Smooth muscle cell (in vitro differentiated cells): Measurements from ENCODE around the gene IGFBP1. TPM values are rescaled to one million over a fixed set of nuclear protein-coding genes. Genes with fewer than 3 reads are reported as not detected.

Experiments
- DNase-seq: peaks from one replicate; lab custom pipeline; 2025; ENCODE audit not compliant: unreplicated experiment; lab: John Stamatoyannopoulos, UW
- H2AFZ ChIP-seq: fragments of 200-600 bp; sonication (generic); 2 replicates; pipeline ENCODE4 v1.6.0; 2016; ENCODE audit warnings: antibody characterized with exemption, low read depth, mild to moderate bottlenecking
- H3F3A ChIP-seq: fragments of 200-600 bp; sonication (generic); 2 replicates; pipeline ENCODE4 v1.6.0; 2017; ENCODE audit warnings: antibody characterized with exemption, low read depth
- H3K27ac ChIP-seq: fragments of 200-600 bp; sonication (generic); 2 replicates; pipeline ENCODE4 v1.5.1; 2016; ENCODE audit warnings: low read depth, mild to moderate bottlenecking
- H3K27me3 ChIP-seq: fragments of 200-600 bp; sonication (generic); 2 replicates; pipeline ENCODE4 v1.6.1; 2016; ENCODE audit warnings: low read depth, mild to moderate bottlenecking
- H3K36me3 ChIP-seq: fragments of 200-600 bp; sonication (generic); 2 replicates; pipeline ENCODE4 v1.5.1; 2016; ENCODE audit warnings: low read depth
- H3K4me1 ChIP-seq: fragments of 200-600 bp; sonication (generic); 2 replicates; pipeline ENCODE4 v1.5.1; 2016; ENCODE audit warnings: low read depth
- H3K4me2 ChIP-seq: fragments of 200-600 bp; sonication (generic); 2 replicates; pipeline ENCODE4 v1.6.0; 2016; ENCODE audit warnings: mild to moderate bottlenecking
- H3K4me3 ChIP-seq: fragments of 200-600 bp; sonication (generic); 2 replicates; pipeline ENCODE4 v1.5.1; 2016; ENCODE audit warnings: mild to moderate bottlenecking
- H3K79me2 ChIP-seq: fragments of 200-600 bp; sonication (generic); 2 replicates; pipeline ENCODE4 v1.6.0; 2016; ENCODE audit warnings: low read depth, mild to moderate bottlenecking
- H3K9ac ChIP-seq: fragments of 200-600 bp; sonication (generic); 2 replicates; pipeline ENCODE4 v1.6.0; 2016; ENCODE audit warnings: low read depth
- H3K9me3 ChIP-seq: fragments of 200-600 bp; sonication (generic); replicated peaks from 2 replicates; pipeline ENCODE4 v1.5.1; 2016; ENCODE audit warnings: low read depth
- H4K20me1 ChIP-seq: fragments of 200-600 bp; sonication (generic); 2 replicates; pipeline ENCODE4 v1.6.0; 2016; ENCODE audit warnings: low read depth
- WGBS: methylation state at CpG from one replicate; pipeline ENCODE4 v1.1.7; 2016; ENCODE audit warnings: low lambda C conversion rate; 5-methylcytosine and 5-hydroxymethylcytosine counted together
- polyA plus RNA-seq: library from polyadenylated mRNA; unstranded; fragments of >200 nt; fragmentation: Nextera tagmentation; extraction: Ambion mirVana; gene quantifications from 2 replicates; pipeline ENCODE4 v1.2.1, GENCODE V29; 2016
- total RNA-seq: library from RNA; depleted of rRNA; stranded (reverse); fragments of >200 nt; gene quantifications from 2 replicates; pipeline ENCODE4 v1.2.3, GENCODE V29; 2014
- TF ChIP-seq, protein P1 (sequence below): fragments of 200-600 bp; sonication (generic); IDR thresholded peaks from 2 replicates; pipeline ENCODE4 v1.5.1; 2017; ENCODE audit warnings: borderline replicate concordance, mild to moderate bottlenecking, antibody characterized with exemption; ENCODE audit not compliant: insufficient read depth, poor library complexity, severe bottlenecking

Gene IGFBP1
- total and polyA plus RNA-seq, 2 experiments from 2014 or later, result not detected

DNA sequence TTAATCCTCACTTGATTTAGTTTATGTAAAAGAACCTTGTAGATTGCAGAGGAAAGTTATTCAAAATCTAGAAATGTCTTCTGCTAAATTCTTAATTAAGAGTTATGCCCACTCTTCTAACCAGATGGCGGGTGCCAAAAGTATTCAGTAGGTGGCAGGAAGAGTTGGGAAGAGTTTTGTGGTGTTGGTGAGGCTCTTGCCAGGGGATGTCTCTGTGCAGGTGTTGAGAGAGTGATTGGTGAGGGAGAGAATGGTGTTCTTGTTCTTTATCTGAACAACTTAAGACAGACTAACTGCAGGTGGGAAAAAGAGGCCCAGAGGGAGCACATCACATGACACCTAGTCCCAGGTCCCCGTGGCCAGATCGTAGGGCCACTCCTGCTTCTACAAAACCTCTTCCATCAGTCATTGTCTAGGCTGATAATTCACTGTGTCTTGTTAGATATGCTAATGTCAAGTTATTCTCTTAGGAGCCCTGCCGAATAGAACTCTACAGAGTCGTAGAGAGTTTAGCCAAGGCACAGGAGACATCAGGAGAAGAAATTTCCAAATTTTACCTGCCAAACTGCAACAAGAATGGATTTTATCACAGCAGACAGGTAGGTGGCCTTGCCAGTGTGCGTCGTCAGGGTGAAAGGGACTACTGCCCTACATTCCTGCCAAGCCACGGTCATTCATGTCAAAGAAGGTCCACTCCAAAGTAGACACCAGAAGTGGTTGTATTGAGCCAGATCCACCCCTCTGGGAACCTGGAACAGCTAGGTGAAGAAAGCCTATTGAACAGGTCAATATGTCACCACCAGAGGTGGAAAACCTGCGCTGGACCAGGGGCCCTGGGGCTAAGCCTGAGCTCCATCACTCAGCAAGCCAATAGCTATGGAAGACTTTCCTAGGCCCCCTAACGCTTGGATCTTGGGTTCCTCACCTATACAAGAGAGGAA, 3.4 kb downstream of the IGFBP1 start:
- DNase-seq, result no peak
- Histone ChIP-seq H3K9ac (no peak overlapping the region), H3K27ac (no peak overlapping the region), H4K20me1 (no peaks in the 10 kb centered on the region), H3K79me2 (no peaks in the 10 kb centered on the region), H3K4me2 (no peak overlapping the region), H3F3A (no peaks in the 10 kb centered on the region), H3K27me3 (peaks cover 24% of the 10 kb centered on the region), H2AFZ (no peak overlapping the region), H3K36me3 (no peaks in the 10 kb centered on the region), H3K4me3 (no peak overlapping the region), H3K4me1 (no peaks in the 10 kb centered on the region), H3K9me3 (no peaks in the 10 kb centered on the region)
- WGBS, result 87% methylated on average over 10 of the region's 10 CpGs
- TF ChIP-seq, protein P1, sequence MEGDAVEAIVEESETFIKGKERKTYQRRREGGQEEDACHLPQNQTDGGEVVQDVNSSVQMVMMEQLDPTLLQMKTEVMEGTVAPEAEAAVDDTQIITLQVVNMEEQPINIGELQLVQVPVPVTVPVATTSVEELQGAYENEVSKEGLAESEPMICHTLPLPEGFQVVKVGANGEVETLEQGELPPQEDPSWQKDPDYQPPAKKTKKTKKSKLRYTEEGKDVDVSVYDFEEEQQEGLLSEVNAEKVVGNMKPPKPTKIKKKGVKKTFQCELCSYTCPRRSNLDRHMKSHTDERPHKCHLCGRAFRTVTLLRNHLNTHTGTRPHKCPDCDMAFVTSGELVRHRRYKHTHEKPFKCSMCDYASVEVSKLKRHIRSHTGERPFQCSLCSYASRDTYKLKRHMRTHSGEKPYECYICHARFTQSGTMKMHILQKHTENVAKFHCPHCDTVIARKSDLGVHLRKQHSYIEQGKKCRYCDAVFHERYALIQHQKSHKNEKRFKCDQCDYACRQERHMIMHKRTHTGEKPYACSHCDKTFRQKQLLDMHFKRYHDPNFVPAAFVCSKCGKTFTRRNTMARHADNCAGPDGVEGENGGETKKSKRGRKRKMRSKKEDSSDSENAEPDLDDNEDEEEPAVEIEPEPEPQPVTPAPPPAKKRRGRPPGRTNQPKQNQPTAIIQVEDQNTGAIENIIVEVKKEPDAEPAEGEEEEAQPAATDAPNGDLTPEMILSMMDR, result no peak

DNA sequence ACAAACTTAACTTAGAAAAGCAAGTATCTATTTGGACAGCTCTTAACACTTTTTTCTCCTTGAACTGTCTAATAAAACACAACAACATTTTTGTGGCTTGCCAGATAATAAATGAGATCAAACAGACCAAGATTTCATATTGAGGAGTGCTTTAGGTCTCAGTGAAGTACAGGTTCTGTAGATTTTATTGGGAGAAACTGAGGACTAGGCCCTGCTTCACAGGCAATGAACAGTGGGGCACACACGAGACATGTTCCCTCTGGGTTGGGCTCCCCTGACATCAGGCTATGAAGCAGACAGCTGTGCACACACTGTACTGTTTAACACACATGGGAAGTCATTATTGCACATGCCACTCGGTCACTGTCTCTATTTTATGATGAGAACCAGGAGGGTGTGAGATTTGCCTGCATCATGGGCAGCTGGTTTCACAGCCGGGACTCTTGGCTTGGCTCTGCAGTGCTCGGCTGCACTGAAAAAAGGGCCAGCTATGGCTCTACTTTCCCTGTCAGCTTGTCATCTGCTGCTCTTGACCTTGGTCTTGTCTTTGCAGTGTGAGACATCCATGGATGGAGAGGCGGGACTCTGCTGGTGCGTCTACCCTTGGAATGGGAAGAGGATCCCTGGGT, 4.2 kb downstream of the IGFBP1 start:
- Histone ChIP-seq H2AFZ (no peak overlapping the region), H3K36me3 (no peaks in the 10 kb centered on the region), H3K79me2 (no peaks in the 10 kb centered on the region), H3K9me3 (no peaks in the 10 kb centered on the region), H3K4me1 (no peaks in the 10 kb centered on the region), H3K9ac (no peak overlapping the region), H3K4me2 (no peak overlapping the region), H3K4me3 (no peak overlapping the region), H3F3A (no peaks in the 10 kb centered on the region), H3K27ac (no peak overlapping the region), H3K27me3 (peaks cover 16% of the 10 kb centered on the region), H4K20me1 (no peaks in the 10 kb centered on the region)
- TF ChIP-seq, protein P1, result no peak
- 79% methylated on average over 6 of the region's 6 CpGs for WGBS
- no peak for DNase-seq

DNA sequence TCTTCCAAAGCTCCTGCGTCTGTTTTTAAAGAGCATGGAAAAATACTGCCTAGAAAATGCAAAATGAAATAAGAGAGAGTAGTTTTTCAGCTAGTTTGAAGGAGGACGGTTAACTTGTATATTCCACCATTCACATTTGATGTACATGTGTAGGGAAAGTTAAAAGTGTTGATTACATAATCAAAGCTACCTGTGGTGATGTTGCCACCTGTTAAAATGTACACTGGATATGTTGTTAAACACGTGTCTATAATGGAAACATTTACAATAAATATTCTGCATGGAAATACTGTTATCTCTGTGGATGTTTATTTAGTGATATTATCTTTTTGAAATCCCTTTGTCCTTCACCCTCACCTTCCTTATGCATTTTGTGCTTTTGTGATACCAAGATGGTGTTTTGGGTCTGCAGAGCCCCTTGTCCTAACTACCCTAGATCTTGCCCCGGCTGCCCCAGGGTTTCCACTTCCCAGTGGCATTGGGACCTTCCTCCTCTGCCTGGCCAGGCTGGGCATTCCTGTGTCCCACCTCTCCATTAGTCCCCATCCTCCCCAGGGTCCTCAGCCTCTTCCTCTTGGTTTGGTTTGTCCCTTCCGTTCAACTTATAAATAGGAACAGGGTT, 5.2 kb downstream of the IGFBP1 start:
- Histone ChIP-seq H3K79me2 (no peaks in the 10 kb centered on the region), H3K9me3 (no peaks in the 10 kb centered on the region), H3F3A (no peaks in the 10 kb centered on the region), H3K4me2 (no peak overlapping the region), H3K27ac (no peak overlapping the region), H3K9ac (no peak overlapping the region), H2AFZ (no peak overlapping the region), H3K27me3 (peaks cover 8% of the 10 kb centered on the region), H3K36me3 (no peaks in the 10 kb centered on the region), H3K4me3 (no peak overlapping the region), H4K20me1 (no peaks in the 10 kb centered on the region), H3K4me1 (no peaks in the 10 kb centered on the region)
- 89% methylated on average over 5 of the region's 5 CpGs for WGBS
- no peak for DNase-seq
- TF ChIP-seq, protein P1, result no peak
